Heart left ventricle (tissue), 16 donors: ENCODE measurements around the gene CYB5R4. TPM values are rescaled to one million over a fixed set of nuclear protein-coding genes. Genes with fewer than 3 reads are reported as not detected.
"Not testable (repeated sequence)": the region's sequence is repeated elsewhere in the genome, so short reads cannot be mapped to it uniquely, and the experiment has no call there.

ENCODE experiments used
- ATAC-seq, 4 donors: fragments of 200-7000 bp; cut with Tn5 transposase; one replicate each; pipeline ENCODE4 v1.9.1; 2020 to 2022; ENCODE audit warnings: moderate library complexity in 4 of 4, mild to moderate bottlenecking in 3 of 4, moderate number of reproducible peaks in 1 of 4
- DNase-seq, 5 donors: peaks; one replicate each; pipeline ENCODE4 v3.0.0-alpha.2; 2020
- H3K27ac ChIP-seq, 12 donors: fragments of 200-600 bp; sonication (generic) in 4 of 12; one replicate each; pipeline versions ENCODE4 v1.5.0 to v1.8.0; 2016 to 2022; ENCODE audit warnings: mild to moderate bottlenecking in 2 of 12
- H3K27me3 ChIP-seq, 9 donors: fragments of 200-600 bp; sonication (generic) in 2 of 9; one replicate each; pipeline versions ENCODE4 v1.5.1 to v1.8.0; 2016 to 2022; ENCODE audit warnings: mild to moderate bottlenecking in 3 of 9
- H3K36me3 ChIP-seq, 9 donors: fragments of 200-600 bp; sonication (generic) in 2 of 9; one replicate each; pipeline versions ENCODE4 v1.5.0 to v1.8.0; 2018 to 2022; ENCODE audit warnings: mild to moderate bottlenecking in 2 of 9
- H3K4me1 ChIP-seq, 12 donors: fragments of 200-600 bp; sonication (generic) in 4 of 12; one replicate each; pipeline versions ENCODE4 v1.5.0 to v1.8.0; 2016 to 2022; ENCODE audit warnings: mild to moderate bottlenecking in 3 of 12
- H3K4me3 ChIP-seq, 12 donors: fragments of 200-600 bp; sonication (generic) in 4 of 12; one replicate each; pipeline versions ENCODE4 v1.5.0 to v1.8.0; 2017 to 2022; ENCODE audit warnings: mild to moderate bottlenecking in 9 of 12, moderate library complexity in 4 of 12
- H3K9me3 ChIP-seq, 12 donors: fragments of 200-600 bp; sonication (generic) in 4 of 12; one replicate each; pipeline versions ENCODE4 v1.5.0 to v1.8.0; 2016 to 2022; ENCODE audit warnings: mild to moderate bottlenecking in 1 of 12
- CTCF ChIP-seq, 12 donors: fragments of 200-600 bp; sonication (generic) in 4 of 12; IDR thresholded peaks; one replicate each; pipeline versions ENCODE4 v1.5.0 to v1.8.0; 2018 to 2022; ENCODE audit warnings: antibody characterized with exemption in 12 of 12, mild to moderate bottlenecking in 5 of 12
- POLR2A ChIP-seq, 2 donors: fragments of 450-650 bp; IDR thresholded peaks; one replicate each; pipeline ENCODE4 v1.6.1; 2017; ENCODE audit warnings: antibody characterized with exemption in 2 of 2, mild to moderate bottlenecking in 2 of 2, moderate library complexity in 2 of 2
- WGBS, 4 donors: extraction: QIAGEN DNeasy Blood & Tissue Kit in 2 of 4; methylation state at CpG; one replicate each; pipeline versions ENCODE4 v1.1.5 to v1.1.7; 2013 to 2018; 5-methylcytosine and 5-hydroxymethylcytosine counted together
- intact Hi-C, 10 donors: fragments of 100-400 bp; cut with DNase I; formaldehyde crosslinking; loops; one replicate each; pipeline versions ENCODE4 v1.11.1 to v1.14.2; 2022
- polyA plus RNA-seq, 2 donors: library from polyadenylated mRNA; stranded (reverse); fragments of 200-250 nt; gene quantifications; one replicate each; pipeline ENCODE4 v1.2.3, GENCODE V29; 2013
- total RNA-seq, 9 donors: library from RNA; depleted of rRNA in 2 of 9; stranded (reverse); fragments of >200 nt in 2 of 9; fragmentation: NEBNext Ultra II Directional in 3 of 9; extraction: Animal tissue kit (Norgen Biotek cat#: 25700) in 3 of 9; gene quantifications; one replicate each; pipeline versions ENCODE4 v1.1.0 to v1.2.4, GENCODE V29; 2016 to 2023
- donor health status: ischemic (EF 13 %, LVEDD 7.1; RV severe dilation, severe dysfunction).
- donor health status: healthy with polysubstance abuse.
- donor health status: DM: no; HTN: yes; CAD: no.
- donor health status: DM: no; HTN: no; CAD: no.
- donor health status: ischemic (EF 25% LVEDD 6.9; RV normal size, moderate dysfunction).
- donor health status: ischemic (EF 25% LVEDD 5.7; RV mildly dilated, moderate dysfunction).
- donor health status: healthy.
- donor health status: DM: yes; HTN: yes; CAD: no.
- donor health status: ischemic (EF 35%, LVEDD 5.7; RV mildly dilated, moderate dysfunction).
- donor health status: nonischemic (EF 11% LVEDD 7.7; RV severe dilation, severe dysfunction).
- donor health status: DM: yes; HTN: yes; CAD: no.
- donor health status: PGD.
- donor health status: ischemic (EF 29% LVEDD 5.4; RV normal size, mild dysfunction).
- donor health status: nonischemic (EF 23%, LVEDD 6.1; RV moderate dilation, normal function).

Gene CYB5R4
- total and polyA plus RNA-seq, 11 donors, result 1.3 to 29.0 (median 15.6) TPM

DNA sequence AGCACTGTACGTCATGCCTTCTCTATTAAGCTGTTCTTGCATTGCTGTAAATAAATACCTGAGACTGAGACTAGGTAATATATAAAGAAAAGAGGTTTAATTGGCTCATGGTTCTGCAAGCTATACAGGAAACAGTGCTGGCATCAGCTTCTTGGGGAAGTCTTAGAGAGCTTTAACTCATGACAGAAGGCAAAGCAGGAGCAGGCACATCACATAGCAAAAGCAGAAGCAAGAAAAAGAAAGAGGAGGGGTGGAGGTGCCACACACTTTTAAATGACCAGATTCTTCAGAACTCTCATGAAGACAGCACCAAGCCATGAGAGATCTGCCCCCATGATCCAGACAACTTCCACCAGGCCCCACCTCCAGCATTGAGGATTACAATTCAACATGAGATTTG, 30.1 kb downstream of the CYB5R4 start:
- DNase-seq (no peak), ATAC-seq (no peak)
- WGBS, 4 donors, result 97 to 100% (median 99%) methylated on average over 1 of the region's 1 CpG
- no peak for TF ChIP-seq POLR2A (IDR thresholded peaks at IDR 0.05)
- TF ChIP-seq CTCF (IDR thresholded peaks at IDR 0.05), result no peak
- no peak overlapping the region for H3K4me3 ChIP-seq
- peaks cover 0 to 22% (median 0%) of the 10 kb centered on the region in 12 donors for H3K4me1 ChIP-seq
- no peaks in the 10 kb centered on the region for H3K36me3 ChIP-seq
- intact Hi-C loops, result loop anchor here in 2 of 10 donors (2.0 to 5.0 kb wide), 2 partner anchors 333 kb away; no protein-coding TSS in a partner anchor
- no peak overlapping the region for H3K27ac ChIP-seq
- no peaks in the 10 kb centered on the region for H3K27me3 ChIP-seq
- peaks cover 0 to 8% (median 0%) of the 10 kb centered on the region in 12 donors for H3K9me3 ChIP-seq

- no peak for TF ChIP-seq POLR2A (IDR thresholded peaks at IDR 0.05)
- no peak for TF ChIP-seq CTCF (IDR thresholded peaks at IDR 0.05)
- no peak for DNase-seq
- Histone ChIP-seq H3K36me3 (peaks cover 0 to 6% (median 0%) of the 10 kb centered on the region in 9 donors), H3K27ac (no peak overlapping the region), H3K9me3 (peaks cover 0 to 8% (median 0%) of the 10 kb centered on the region in 12 donors), H3K27me3 (no peaks in the 10 kb centered on the region), H3K4me1 (peaks cover 0 to 22% (median 0%) of the 10 kb centered on the region in 12 donors), H3K4me3 (no peak overlapping the region)
- peak in 2 of 4 donors; percentile 80 to 91 for ATAC-seq
- WGBS, 4 donors, result 55 to 63% (median 61%) methylated on average over 4 of the region's 4 CpGs
- intact Hi-C loops, result no loop called here
Observed at GRCh38 chr6:83890520-83890919, 31.0 kb downstream of the CYB5R4 start.

- H3K4me3 ChIP-seq, result no peak overlapping the region
- H3K36me3 ChIP-seq, result peaks cover 0 to 6% (median 0%) of the 10 kb centered on the region in 9 donors
- H3K4me1 ChIP-seq, result peaks cover 0 to 22% (median 0%) of the 10 kb centered on the region in 12 donors
- DNase-seq (no peak), ATAC-seq (no peak)
- no peaks in the 10 kb centered on the region for H3K27me3 ChIP-seq
- intact Hi-C loops, result no loop called here
- peaks cover 0 to 11% (median 0%) of the 10 kb centered on the region in 12 donors for H3K9me3 ChIP-seq
- H3K27ac ChIP-seq, result no peak overlapping the region
- WGBS, 4 donors, result 54 to 69% (median 59%) methylated on average over 4 of the region's 4 CpGs
- no peak for TF ChIP-seq CTCF (IDR thresholded peaks at IDR 0.05)
- TF ChIP-seq POLR2A (IDR thresholded peaks at IDR 0.05), result no peak
Observed at GRCh38 chr6:83891586-83891985, 32.1 kb downstream of the CYB5R4 start.

DNA sequence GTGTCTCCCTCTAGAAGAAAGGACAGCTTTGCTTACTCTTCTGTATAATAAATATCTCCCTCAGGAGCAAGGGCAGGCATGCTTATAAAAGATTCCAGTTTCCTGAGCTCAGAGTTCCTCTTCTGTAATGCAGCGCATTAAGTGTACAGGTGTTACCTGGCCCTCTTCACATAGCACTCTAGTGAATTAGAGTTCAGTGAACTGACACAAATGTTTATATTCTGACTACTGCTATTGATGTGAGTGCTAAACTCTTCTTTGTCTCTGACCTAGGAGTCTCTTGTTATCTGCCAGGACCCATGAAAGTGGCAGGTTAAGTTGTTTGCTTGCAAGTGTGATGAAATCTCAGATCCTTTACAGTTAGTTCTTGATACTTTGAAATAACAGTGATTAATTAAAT, 33.5 kb downstream of the CYB5R4 start:
- DNase-seq (no peak), ATAC-seq (no peak)
- Histone ChIP-seq H3K4me1 (peaks cover 0 to 17% (median 0%) of the 10 kb centered on the region in 12 donors), H3K9me3 (peaks cover 0 to 22% (median 0%) of the 10 kb centered on the region in 12 donors), H3K27me3 (no peaks in the 10 kb centered on the region), H3K36me3 (peaks cover 0 to 6% (median 0%) of the 10 kb centered on the region in 9 donors), H3K27ac (no peak overlapping the region), H3K4me3 (no peak overlapping the region)
- TF ChIP-seq CTCF (IDR thresholded peaks at IDR 0.05) (no peak), POLR2A (IDR thresholded peaks at IDR 0.05) (no peak)
- WGBS, 4 donors, result 43 to 100% (median 93%) methylated on average over 1 of the region's 1 CpG
- intact Hi-C loops, result no loop called here

DNA sequence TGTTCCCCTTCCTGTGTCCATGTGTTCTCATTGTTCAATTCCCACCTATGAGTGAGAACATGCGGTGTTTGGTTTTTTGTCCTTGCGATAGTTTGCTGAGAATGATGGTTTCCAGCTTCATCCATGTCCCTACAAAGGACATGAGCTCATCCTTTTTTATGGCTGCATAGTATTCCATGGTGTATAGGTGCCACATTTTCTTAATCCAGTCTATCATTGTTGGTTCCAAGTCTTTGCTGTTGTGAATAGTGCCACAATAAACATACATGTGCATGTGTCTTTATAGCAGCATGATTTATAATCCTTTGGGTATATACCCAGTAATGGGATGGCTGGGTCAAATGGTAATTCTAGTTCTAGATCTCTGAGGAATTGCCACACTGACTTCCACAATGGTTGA, 37.6 kb downstream of the CYB5R4 start:
- 92 to 100% methylated on average over 2 of the region's 2 CpGs; no CpG with 5 or more reads in 2 of the 4 donors for WGBS, 4 donors
- ATAC-seq, H3K27ac ChIP-seq, intact Hi-C loops, H3K4me1 ChIP-seq, DNase-seq, H3K4me3 ChIP-seq, H3K27me3 ChIP-seq, H3K36me3 ChIP-seq: not testable (repeated sequence)
- peaks cover 0 to 28% (median 0%) of the 10 kb centered on the region in 12 donors for H3K9me3 ChIP-seq
